Measurements from ENCODE around the gene FOXP3.

FOXP3 gene

DNA sequence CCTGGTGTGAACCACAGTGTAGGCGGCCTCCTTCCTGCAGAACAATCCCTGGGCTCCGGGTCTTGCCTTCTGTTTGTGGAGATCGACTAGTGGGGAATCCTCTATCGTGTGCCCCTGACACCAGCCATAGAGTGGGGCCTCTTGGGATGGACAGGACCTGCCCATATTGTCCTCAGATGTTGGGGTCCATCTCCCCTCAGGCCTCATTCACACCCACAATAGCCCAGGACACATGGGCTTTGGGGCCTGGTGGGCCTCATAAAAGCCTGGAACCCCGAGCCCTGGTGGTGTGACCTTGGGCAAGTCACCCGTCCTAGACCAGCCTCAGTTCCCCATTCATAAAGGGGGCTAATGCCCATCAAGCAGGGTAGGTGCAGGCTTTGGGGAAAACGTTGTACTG, 25.7 kb upstream of the FOXP3 start:
- no peak for ATAC-seq (ENCODE audit: insufficient read depth, low read depth)
- no peaks in the 10 kb centered on the region for H3K36me3 ChIP-seq (ENCODE audit: insufficient read depth, low read length)
- H3K4me2 ChIP-seq (ENCODE audit: insufficient read depth, low read length): no peak overlapping the region
- no peaks in the 10 kb centered on the region for H4K20me1 ChIP-seq (ENCODE audit: insufficient read depth, low read length)
- no peak overlapping the region for H2AFZ ChIP-seq (ENCODE audit: low read depth, low read length)
- no peaks in the 10 kb centered on the region for H3K79me2 ChIP-seq (ENCODE audit: insufficient read depth, low read length)
- no peaks in the 10 kb centered on the region for H3K27me3 ChIP-seq (ENCODE audit: insufficient read depth, low read length, poor library complexity)
- no peaks in the 10 kb centered on the region for H3K4me1 ChIP-seq (ENCODE audit: insufficient read depth, low read length)
- no peak overlapping the region for H3K4me3 ChIP-seq (ENCODE audit: low read depth in 1 of 2, low read length in 2 of 2)
- no peak for DNase-seq
- TF ChIP-seq, protein P1, sequence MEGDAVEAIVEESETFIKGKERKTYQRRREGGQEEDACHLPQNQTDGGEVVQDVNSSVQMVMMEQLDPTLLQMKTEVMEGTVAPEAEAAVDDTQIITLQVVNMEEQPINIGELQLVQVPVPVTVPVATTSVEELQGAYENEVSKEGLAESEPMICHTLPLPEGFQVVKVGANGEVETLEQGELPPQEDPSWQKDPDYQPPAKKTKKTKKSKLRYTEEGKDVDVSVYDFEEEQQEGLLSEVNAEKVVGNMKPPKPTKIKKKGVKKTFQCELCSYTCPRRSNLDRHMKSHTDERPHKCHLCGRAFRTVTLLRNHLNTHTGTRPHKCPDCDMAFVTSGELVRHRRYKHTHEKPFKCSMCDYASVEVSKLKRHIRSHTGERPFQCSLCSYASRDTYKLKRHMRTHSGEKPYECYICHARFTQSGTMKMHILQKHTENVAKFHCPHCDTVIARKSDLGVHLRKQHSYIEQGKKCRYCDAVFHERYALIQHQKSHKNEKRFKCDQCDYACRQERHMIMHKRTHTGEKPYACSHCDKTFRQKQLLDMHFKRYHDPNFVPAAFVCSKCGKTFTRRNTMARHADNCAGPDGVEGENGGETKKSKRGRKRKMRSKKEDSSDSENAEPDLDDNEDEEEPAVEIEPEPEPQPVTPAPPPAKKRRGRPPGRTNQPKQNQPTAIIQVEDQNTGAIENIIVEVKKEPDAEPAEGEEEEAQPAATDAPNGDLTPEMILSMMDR (IDR thresholded peaks at IDR 0.05; ENCODE audit: borderline replicate concordance, extremely low read depth, low read length, poor library complexity, severe bottlenecking): no peak
- TF ChIP-seq EZH2 (IDR thresholded peaks at IDR 0.05; ENCODE audit: borderline replicate concordance, low read depth, low read length, severe bottlenecking): no peak
- no peak overlapping the region for H3K27ac ChIP-seq (ENCODE audit: low read length)
- no peaks in the 10 kb centered on the region for H3K9me3 ChIP-seq (ENCODE audit: insufficient read depth, low read length, severe bottlenecking)
- H3K9ac ChIP-seq (ENCODE audit: low read depth, low read length): no peak overlapping the region

DNA sequence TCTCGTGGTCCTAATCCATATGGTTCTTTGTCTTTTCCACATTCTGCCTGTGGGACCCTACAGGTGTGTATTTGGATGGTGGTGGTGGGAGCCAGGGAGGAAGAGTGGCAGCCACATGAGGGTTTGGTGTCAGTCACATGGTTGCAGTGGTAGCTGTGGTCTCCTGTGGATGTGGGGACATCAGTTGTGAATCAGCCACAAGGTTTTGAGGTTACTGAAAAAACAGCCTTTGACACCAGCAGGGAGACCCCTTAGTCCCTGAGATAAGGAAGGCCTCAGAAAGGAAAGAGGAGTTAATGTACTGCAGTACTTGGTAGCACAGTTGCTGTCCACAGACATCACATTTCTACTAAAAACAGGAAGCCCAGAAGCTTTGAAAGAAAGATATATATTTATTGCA, 23.2 kb upstream of the FOXP3 start:
- Histone ChIP-seq H3K9ac (ENCODE audit: low read depth, low read length) (no peak overlapping the region), H3K4me2 (ENCODE audit: insufficient read depth, low read length) (no peak overlapping the region), H3K9me3 (ENCODE audit: insufficient read depth, low read length, severe bottlenecking) (no peaks in the 10 kb centered on the region), H3K4me3 (ENCODE audit: low read depth in 1 of 2, low read length in 2 of 2) (no peak overlapping the region), H3K27me3 (ENCODE audit: insufficient read depth, low read length, poor library complexity) (no peaks in the 10 kb centered on the region), H3K4me1 (ENCODE audit: insufficient read depth, low read length) (no peaks in the 10 kb centered on the region), H3K79me2 (ENCODE audit: insufficient read depth, low read length) (no peaks in the 10 kb centered on the region), H3K27ac (ENCODE audit: low read length) (no peak overlapping the region), H4K20me1 (ENCODE audit: insufficient read depth, low read length) (no peaks in the 10 kb centered on the region), H2AFZ (ENCODE audit: low read depth, low read length) (no peak overlapping the region), H3K36me3 (ENCODE audit: insufficient read depth, low read length) (no peaks in the 10 kb centered on the region)
- DNase-seq: no peak
- ATAC-seq (ENCODE audit: insufficient read depth, low read depth): no peak
- TF ChIP-seq EZH2 (IDR thresholded peaks at IDR 0.05; ENCODE audit: borderline replicate concordance, low read depth, low read length, severe bottlenecking): no peak
- TF ChIP-seq, protein P1 (IDR thresholded peaks at IDR 0.05; ENCODE audit: borderline replicate concordance, extremely low read depth, low read length, poor library complexity, severe bottlenecking): no peak

DNA sequence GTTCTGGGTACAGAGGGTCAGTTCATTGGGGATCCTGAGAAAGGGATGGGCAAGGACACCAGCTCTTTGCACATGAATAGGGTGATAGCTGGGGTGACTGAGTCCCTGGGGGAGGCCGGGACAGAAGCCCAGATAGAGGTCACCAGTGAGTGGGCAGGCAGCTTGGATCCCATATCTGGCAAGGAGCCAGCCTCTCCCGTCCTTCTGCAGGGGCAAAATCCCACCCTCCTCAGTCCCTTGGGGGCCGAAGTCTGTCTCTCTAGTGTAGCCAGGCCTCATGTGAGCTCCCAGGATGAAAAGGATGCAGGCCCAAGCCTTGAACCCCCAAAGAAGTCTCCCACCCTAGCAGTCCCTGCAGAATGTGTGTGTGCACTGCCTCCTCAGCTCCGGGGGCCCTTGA, 22.1 kb upstream of the FOXP3 start:
- DNase-seq: no peak
- H3K4me1 ChIP-seq (ENCODE audit: insufficient read depth, low read length): no peaks in the 10 kb centered on the region

More for the DNA sequence above, 22.1 kb upstream of the FOXP3 start:
- Histone ChIP-seq H3K9me3 (ENCODE audit: insufficient read depth, low read length, severe bottlenecking) (no peaks in the 10 kb centered on the region), H4K20me1 (ENCODE audit: insufficient read depth, low read length) (no peaks in the 10 kb centered on the region), H3K4me2 (ENCODE audit: insufficient read depth, low read length) (no peak overlapping the region), H3K27me3 (ENCODE audit: insufficient read depth, low read length, poor library complexity) (no peaks in the 10 kb centered on the region), H3K4me3 (ENCODE audit: low read depth in 1 of 2, low read length in 2 of 2) (no peak overlapping the region), H2AFZ (ENCODE audit: low read depth, low read length) (no peak overlapping the region), H3K9ac (ENCODE audit: low read depth, low read length) (no peak overlapping the region), H3K79me2 (ENCODE audit: insufficient read depth, low read length) (no peaks in the 10 kb centered on the region), H3K36me3 (ENCODE audit: insufficient read depth, low read length) (no peaks in the 10 kb centered on the region), H3K27ac (ENCODE audit: low read length) (no peak overlapping the region)
- no peak for ATAC-seq (ENCODE audit: insufficient read depth, low read depth)
- TF ChIP-seq, protein P1 (IDR thresholded peaks at IDR 0.05; ENCODE audit: borderline replicate concordance, extremely low read depth, low read length, poor library complexity, severe bottlenecking): no peak
- TF ChIP-seq EZH2 (IDR thresholded peaks at IDR 0.05; ENCODE audit: borderline replicate concordance, low read depth, low read length, severe bottlenecking): no peak
